Activated naive CD4-positive, alpha-beta T cell treated with anti-CD3 and anti-CD28 coated beads for 36 hours (primary cell): ENCODE results near the gene SPATA2. TPM values are rescaled to one million over a fixed set of nuclear protein-coding genes. Genes with fewer than 3 reads are reported as not detected.

ENCODE experiments used
- CTCF ChIA-PET: fragments of 350-600 bp; sonication (Branson Sonifier 250); formaldehyde crosslinking; loops from one replicate; lab custom pipeline; 2021; ENCODE audit warnings: antibody characterized with exemption; lab: Charles Lee
- DNase-seq: peaks from one replicate; pipeline ENCODE4 v3.0.0-alpha.2; 2020
- H3K27ac Mint-ChIP-seq: one replicate; pipeline ENCODE4 v1.8.0; 2021; ENCODE audit warnings: mild to moderate bottlenecking, mixed read lengths
- H3K27me3 Mint-ChIP-seq: one replicate; pipeline ENCODE4 v1.8.0; 2021; ENCODE audit warnings: low read depth, mixed read lengths
- H3K36me3 Mint-ChIP-seq: one replicate; pipeline ENCODE4 v1.8.0; 2021; ENCODE audit warnings: low read depth, mixed read lengths
- H3K4me1 Mint-ChIP-seq: one replicate; pipeline ENCODE4 v1.8.0; 2021; ENCODE audit warnings: low read depth, mixed read lengths
- H3K4me3 Mint-ChIP-seq: one replicate; pipeline ENCODE4 v1.8.0; 2021; ENCODE audit warnings: mild to moderate bottlenecking, moderate library complexity, mixed read lengths
- H3K9me3 Mint-ChIP-seq: one replicate; pipeline ENCODE4 v1.8.0; 2021; ENCODE audit warnings: mixed read lengths
- intact Hi-C: fragments of 100-400 bp; cut with micrococcal nuclease; formaldehyde crosslinking; loops from one replicate; pipeline ENCODE4 v1.15.1; 2023
- total RNA-seq, 2 experiments: library from RNA; stranded (reverse); gene quantifications; one replicate each; pipeline ENCODE4 v1.2.3, GENCODE V29; 2021

SPATA2 gene
- total RNA-seq, 2 experiments from 2014 or later, result 6.6 to 7.3 TPM

DNA sequence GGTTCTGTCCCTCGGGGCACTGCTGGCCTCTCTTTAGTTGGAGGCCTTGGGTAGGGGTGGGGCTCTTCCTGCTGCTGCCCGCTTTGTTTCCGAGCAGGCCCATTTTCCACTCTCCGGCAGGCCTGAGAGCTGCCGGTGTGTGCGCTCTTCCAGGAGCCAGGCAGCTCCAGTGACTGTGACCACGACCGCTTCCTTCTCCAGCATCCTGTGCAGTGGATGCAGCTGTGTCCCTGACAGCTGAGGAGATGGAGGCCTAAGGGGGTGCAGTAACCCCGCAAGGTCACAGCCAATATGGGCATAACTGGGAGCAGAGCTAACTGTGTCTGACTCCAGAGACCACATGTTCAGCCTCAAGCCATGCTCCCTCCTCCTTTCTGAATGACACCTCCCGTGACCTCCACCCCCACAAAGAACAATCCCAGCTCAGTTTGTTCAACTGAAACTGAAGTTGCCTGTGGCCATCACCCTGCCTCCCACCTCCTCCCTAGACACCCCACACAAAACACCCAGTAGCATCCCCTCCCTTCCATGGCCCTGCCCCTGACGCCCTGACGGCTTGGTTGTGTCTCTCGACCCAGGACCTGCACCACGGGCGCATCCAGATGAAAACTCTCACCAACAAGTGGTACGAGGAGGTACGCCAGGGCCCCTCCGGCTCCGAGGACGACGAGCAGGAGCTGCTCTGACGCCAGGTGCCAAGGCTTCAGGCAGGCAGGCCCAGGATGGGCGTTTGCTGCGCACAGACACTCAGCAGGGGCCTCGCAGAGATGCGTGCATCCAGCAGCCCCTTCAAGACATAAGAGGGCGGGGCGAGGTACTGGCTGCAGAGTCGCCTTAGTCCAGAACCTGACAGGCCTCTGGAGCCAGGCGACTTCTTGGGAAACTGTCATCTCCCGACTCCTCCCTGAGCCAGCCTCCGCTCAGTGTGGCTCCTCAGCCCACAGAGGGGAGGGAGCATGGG lies 27.8 kb downstream of the SPATA2 start:
- Mint-ChIP-seq H3K4me3 (no peak overlapping the region), H3K27ac (no peak overlapping the region), H3K27me3 (no peaks in the 10 kb centered on the region), H3K36me3 (peaks cover 9% of the 10 kb centered on the region), H3K4me1 (no peaks in the 10 kb centered on the region), H3K9me3 (no peaks in the 10 kb centered on the region)
- intact Hi-C loops, result loop anchor here (1.0 to 2.0 kb wide), 2 partner anchors 41 to 276 kb away; no protein-coding TSS in a partner anchor
- CTCF ChIA-PET, result interaction anchor here (0.5 to 4.2 kb wide), 10 partner anchors 13 to 278 kb away, joined by 3 to 20 read pairs (median 4); no protein-coding TSS in a partner anchor
- no peak for DNase-seq

DNA sequence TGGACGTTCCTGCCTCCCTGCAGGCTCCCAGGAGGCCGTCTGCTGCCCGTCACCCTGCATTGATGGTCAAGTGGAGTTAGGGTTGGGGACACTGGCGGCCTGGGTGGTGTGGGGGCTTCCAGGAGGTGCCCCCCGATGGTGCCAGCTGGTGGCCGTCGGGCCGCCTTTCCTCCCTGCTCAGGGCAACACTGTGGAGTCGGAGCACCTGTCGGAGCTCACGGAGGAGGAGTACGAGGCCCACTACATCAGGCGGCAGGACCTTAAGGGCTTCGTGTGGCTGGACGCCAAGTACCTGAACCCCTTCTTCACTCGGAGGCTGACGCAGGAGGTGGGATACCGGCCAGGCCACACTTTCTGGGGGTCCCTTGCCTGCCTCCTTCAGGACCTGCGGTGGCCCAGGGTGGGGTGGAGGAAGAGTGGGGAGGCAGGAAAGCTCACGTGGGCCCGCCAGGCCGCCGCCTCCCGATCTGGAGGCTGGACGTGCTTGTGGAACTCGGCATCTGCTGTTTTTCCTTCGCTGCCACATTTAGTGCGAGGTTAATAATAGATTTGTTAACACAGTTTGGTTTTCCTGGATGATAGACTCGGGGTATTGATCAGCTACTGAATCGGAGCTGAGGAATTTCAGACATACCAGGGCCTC lies 28.6 kb downstream of the SPATA2 start:
- no peaks in the 10 kb centered on the region for H3K27me3 Mint-ChIP-seq
- H3K36me3 Mint-ChIP-seq, result peaks cover 9% of the 10 kb centered on the region
- DNase-seq, result no peak
- intact Hi-C loops, result no loop called here
- no peaks in the 10 kb centered on the region for H3K4me1 Mint-ChIP-seq
- H3K4me3 Mint-ChIP-seq, result no peak overlapping the region
- CTCF ChIA-PET, result interaction anchor here (0.8 to 4.2 kb wide), 7 partner anchors 14 to 277 kb away, joined by 3 to 20 read pairs (median 4); no protein-coding TSS in a partner anchor
- H3K9me3 Mint-ChIP-seq, result no peaks in the 10 kb centered on the region
- H3K27ac Mint-ChIP-seq, result no peak overlapping the region

DNA sequence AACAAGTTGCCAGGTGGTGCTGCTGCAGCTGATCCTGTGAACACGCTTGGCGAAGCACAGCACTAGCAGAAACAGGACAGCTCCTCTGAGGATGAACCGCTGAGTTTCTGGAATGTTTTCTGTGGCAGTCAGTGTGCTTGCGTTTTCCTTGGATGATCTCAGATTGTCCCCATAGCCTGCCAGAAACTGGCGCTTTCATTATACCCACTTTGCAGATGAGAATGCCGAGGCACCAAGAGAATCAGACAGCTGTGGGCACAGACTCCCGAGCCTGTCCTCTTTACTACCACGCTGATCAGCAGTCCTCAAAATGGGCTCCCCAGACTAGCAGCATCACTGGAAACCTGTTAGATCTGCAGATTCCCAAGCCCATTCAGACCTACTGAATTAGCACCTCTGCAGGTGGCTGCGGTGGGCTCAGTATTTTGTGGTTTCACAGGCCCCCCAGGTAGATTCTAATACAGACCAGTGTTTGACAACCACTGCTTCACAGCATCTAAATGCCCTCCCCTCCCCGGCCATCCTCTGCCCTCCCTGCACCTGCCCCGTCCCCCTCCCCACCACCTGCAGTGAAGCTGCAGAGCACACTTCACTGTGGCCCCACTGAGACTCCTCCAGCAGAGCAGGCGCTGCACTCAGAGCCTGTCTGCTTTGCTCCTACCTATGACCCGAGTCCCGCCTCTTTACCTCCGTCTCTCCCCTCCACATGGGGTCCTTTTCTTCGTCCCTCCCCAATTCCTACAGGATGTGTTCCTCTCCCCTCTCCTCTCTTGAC lies 29.6 kb downstream of the SPATA2 start:
- Mint-ChIP-seq H3K9me3 (no peaks in the 10 kb centered on the region), H3K27ac (no peak overlapping the region), H3K27me3 (no peaks in the 10 kb centered on the region), H3K4me3 (no peak overlapping the region), H3K4me1 (no peaks in the 10 kb centered on the region), H3K36me3 (peaks cover 9% of the 10 kb centered on the region)
- no peak for DNase-seq
- CTCF ChIA-PET, result interaction anchor here (0.9 to 4.2 kb wide), 3 partner anchors 15 to 276 kb away, joined by 3 to 20 read pairs (median 17); no protein-coding TSS in a partner anchor
- intact Hi-C loops, result no loop called here

DNA sequence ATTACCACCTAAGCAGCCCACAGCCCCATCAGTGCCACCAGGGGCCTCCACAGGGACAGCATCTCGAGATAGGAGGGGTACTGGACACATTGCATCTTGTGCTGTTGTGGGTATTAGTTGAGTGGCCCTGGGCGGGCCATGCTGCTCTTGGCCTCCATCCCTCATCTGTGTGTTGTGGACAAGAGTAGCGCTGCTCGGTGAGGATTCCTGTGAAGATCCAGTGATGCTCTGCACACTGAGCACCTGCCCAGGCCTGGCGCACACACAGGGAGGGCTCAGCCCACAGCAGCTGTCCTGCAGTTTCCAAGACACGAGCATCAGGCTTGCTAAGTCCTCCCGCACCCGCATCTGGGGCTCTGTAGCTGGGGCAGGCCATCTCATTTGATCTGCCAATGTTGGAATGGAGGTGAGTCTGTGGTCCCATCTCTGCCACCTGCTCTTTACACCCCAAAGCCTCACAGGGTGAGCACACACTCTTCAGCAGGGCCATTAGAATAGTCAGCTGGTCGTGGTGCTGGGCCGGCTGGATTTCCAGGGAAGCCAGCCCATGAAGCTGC lies 32.0 kb downstream of the SPATA2 start:
- intact Hi-C loops, result no loop called here

DNA sequence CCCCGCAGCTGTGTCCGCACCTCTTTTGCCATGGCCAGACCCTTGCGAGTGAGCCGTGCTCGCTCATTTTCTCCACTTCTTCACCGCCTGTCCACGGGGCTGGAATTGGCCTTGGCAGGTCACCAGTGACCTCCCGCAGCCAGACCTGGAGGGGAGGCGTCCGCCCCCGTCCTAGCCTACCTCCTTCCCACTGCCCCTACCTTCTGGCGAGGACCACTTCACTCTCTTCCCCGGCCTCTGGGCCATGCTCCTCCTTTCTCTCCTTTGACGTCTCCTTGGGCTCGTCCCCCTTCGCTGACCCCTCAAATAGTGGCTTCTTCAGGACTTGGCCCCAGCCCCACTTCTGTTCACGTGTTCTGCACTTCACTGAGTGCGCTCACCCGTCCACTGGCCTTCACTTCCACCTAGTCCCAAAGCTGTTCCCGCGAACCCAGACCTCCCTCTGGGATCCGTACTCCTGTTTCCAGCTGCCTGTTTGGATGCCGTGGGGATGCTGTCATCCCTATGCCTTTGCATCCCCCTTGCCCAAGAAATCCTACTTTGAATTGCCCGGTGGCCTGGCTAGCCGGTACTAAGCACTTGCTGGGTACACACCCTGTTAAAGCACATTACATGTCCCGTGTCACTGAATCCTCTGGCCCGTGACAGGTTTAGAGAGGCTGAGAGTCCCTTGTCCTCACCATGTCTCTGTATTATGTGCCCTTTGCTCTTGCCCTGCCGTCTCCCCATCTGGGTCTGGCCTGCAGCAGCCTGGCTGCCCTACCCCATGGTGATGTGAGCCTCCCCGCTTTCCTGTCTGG lies 33.0 kb downstream of the SPATA2 start:
- CTCF ChIA-PET, result no interaction called here
- intact Hi-C loops, result no loop called here
- no peak overlapping the region for H3K27ac Mint-ChIP-seq
- no peak overlapping the region for H3K4me3 Mint-ChIP-seq
- no peaks in the 10 kb centered on the region for H3K4me1 Mint-ChIP-seq
- no peaks in the 10 kb centered on the region for H3K9me3 Mint-ChIP-seq
- H3K36me3 Mint-ChIP-seq, result peaks cover 2% of the 10 kb centered on the region
- DNase-seq, result no peak
- H3K27me3 Mint-ChIP-seq, result no peaks in the 10 kb centered on the region

More for the DNA sequence above, 32.0 kb downstream of the SPATA2 start:
- Mint-ChIP-seq H3K4me3 (no peak overlapping the region), H3K4me1 (no peaks in the 10 kb centered on the region), H3K27ac (no peak overlapping the region), H3K36me3 (peaks cover 3% of the 10 kb centered on the region), H3K27me3 (no peaks in the 10 kb centered on the region), H3K9me3 (no peaks in the 10 kb centered on the region)
- CTCF ChIA-PET, result no interaction called here
- no peak for DNase-seq

DNA sequence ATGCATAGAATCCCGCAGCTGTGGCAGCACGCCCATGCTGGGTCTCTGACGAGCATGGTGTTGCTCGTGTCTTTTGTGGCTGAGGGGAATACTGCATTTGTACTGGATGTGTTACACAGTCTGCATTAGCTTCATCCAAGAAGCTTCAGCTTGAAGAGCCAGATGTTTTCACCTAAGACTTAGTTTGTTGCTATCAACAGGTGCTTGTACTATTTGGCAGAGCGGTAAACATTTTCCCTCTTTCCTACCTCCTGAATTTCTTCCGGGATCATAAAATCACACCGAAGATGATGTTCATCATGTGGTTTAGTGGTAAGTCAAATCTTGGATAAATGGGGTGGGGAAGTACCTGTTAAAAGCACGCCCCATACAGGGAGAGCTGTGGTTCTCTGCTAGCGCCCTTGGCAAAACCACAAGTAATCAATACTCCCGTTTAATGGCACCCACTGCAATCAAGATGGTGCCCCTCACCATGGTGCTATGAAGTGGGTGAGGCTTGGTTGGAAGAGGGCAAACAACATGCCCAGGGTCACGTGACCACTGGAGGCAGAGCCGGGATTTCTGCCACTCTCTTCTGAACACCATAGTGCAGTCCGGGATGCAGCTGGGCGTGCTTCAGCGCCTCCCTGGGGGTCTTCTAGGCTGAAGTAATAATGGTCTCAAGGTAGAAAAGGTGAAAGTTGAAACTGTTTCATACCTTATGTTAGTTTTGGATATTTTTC lies 34.4 kb downstream of the SPATA2 start:
- Mint-ChIP-seq H3K4me3 (no peak overlapping the region), H3K9me3 (no peaks in the 10 kb centered on the region), H3K4me1 (no peaks in the 10 kb centered on the region), H3K27ac (no peak overlapping the region), H3K36me3 (no peaks in the 10 kb centered on the region), H3K27me3 (no peaks in the 10 kb centered on the region)
- intact Hi-C loops, result no loop called here
- CTCF ChIA-PET, result interaction anchor here (0.5 to 1.2 kb wide), 3 partner anchors 8 to 347 kb away, joined by 3 to 4 read pairs (median 3); no protein-coding TSS in a partner anchor
- DNase-seq, result no peak

DNA sequence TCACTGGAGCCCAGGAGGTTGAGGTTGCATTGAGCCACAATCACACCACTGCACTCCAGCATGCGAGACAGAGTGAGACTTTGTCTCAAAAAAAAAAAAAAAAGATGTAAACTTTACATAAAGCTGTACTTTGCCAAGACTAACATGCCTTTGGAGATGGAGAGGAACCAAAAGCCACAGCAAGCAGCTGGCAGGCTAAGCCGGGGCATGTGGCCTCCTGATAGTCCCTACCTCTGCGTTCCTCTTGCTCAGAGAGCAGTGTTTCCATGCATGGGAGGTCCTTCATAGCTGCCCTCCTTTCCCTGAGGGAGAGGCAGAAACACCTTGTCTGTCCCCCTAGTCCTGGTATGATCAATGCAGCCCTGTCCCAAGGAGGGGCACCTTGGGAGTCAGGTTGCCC lies 35.2 kb downstream of the SPATA2 start:
- CTCF ChIA-PET, result interaction anchor here (0.5 to 1.2 kb wide), 3 partner anchors 9 to 347 kb away, joined by 3 to 4 read pairs (median 3); no protein-coding TSS in a partner anchor
- Mint-ChIP-seq H3K9me3 (no peaks in the 10 kb centered on the region), H3K4me3 (no peak overlapping the region), H3K27me3 (no peaks in the 10 kb centered on the region), H3K4me1 (no peaks in the 10 kb centered on the region), H3K27ac (no peak overlapping the region), H3K36me3 (no peaks in the 10 kb centered on the region)
- DNase-seq, result no peak
- intact Hi-C loops, result no loop called here

DNA sequence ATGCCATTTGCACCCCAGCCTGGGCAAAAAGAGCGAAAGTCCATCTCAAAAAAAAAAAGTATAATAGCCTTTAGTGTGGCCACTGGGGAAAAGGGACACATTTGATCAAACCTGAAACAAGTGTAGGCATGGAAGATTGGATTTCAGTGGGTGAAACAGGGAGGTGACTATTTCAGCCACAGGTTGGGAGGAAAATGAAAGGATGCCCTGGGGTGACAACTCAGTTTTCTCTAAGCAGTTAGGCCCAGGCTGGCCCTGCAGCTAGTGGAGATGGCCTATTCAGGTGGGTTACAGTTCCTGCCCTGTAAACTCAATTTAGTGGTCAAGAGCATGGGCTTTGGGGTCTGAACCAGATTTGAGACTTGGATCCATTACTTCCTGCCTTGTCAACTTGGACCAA lies 36.4 kb downstream of the SPATA2 start:
- no peak for DNase-seq
- Mint-ChIP-seq H3K4me1 (no peaks in the 10 kb centered on the region), H3K4me3 (no peak overlapping the region), H3K27me3 (no peaks in the 10 kb centered on the region), H3K9me3 (no peaks in the 10 kb centered on the region), H3K27ac (no peak overlapping the region), H3K36me3 (peaks cover 3% of the 10 kb centered on the region)
- intact Hi-C loops, result no loop called here
- CTCF ChIA-PET, result no interaction called here

DNA sequence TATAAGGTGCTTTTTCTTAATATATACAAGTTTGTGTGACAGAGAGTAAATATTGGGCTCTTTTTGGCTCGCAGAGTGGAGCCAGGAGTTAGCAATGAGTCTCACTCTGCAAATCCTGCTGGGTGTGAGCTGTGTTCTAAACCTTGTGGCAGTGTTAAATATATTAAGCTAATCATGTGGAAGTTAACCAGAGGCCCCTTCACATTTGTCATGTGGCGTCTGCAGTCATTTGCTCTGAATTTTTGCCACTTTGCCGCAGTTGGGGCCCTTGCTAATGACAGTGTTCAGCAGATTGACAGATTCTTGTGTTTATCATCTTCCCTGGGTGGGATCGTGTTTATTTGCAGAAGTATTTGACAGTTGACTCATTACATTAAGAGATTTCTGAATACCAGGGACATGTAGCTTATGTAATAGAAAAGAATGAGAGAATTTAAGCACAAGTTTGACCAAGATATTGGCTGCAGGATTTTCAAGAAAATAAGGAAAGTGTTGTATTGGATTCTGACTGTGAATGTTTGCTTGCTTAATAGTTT lies 37.9 kb downstream of the SPATA2 start:
- no peaks in the 10 kb centered on the region for H3K9me3 Mint-ChIP-seq
- no peak for DNase-seq
- intact Hi-C loops, result no loop called here
- H3K4me3 Mint-ChIP-seq, result no peak overlapping the region
- CTCF ChIA-PET, result interaction anchor here (0.6 to 0.7 kb wide), 2 partner anchors 265 to 278 kb away, joined by 4 to 5 read pairs; no protein-coding TSS in a partner anchor
- no peaks in the 10 kb centered on the region for H3K4me1 Mint-ChIP-seq
- H3K27me3 Mint-ChIP-seq, result no peaks in the 10 kb centered on the region
- H3K36me3 Mint-ChIP-seq, result peaks cover 3% of the 10 kb centered on the region
- H3K27ac Mint-ChIP-seq, result no peak overlapping the region

DNA sequence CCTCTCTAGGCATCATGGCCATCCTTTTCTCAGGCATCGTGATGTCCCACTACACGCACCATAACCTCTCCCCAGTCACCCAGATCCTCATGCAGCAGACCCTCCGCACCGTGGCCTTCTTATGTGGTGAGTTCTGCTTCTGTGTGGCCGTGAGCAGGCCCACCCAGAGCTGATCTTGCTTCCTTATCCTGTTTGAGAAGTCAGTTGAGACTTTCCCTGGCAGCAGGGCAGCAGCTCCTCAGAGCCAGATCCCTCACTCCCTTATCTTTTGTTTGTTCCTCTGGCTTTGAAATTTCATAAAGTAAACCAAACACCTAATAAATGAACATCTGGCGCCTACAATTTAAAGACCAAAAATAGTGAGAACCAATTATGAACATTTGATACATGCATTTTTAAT lies 40.6 kb downstream of the SPATA2 start:
- Mint-ChIP-seq H3K9me3 (no peaks in the 10 kb centered on the region), H3K36me3 (peaks cover 3% of the 10 kb centered on the region), H3K27ac (no peak overlapping the region), H3K4me3 (no peak overlapping the region), H3K27me3 (no peaks in the 10 kb centered on the region), H3K4me1 (no peaks in the 10 kb centered on the region)
- CTCF ChIA-PET, result interaction anchor here (0.7 kb wide), 1 partner anchor 38 kb away, joined by 3 read pairs; no protein-coding TSS in a partner anchor
- DNase-seq, result no peak
- intact Hi-C loops, result no loop called here
